Keratinocyte (primary cell): ENCODE data around the gene RPRML.

Experiments
- CTCF ChIP-seq, 3 experiments: IDR thresholded peaks in 1 of 3; conservative IDR thresholded peaks in 1 of 3; optimal IDR thresholded peaks in 1 of 3; 2 replicates in 2 of 3; 3 replicates in 1 of 3; pipeline versions ENCODE3 to v1.5.1; 2011; ENCODE audit warnings: low read length in 3 of 3, mild to moderate bottlenecking in 3 of 3, moderate library complexity in 2 of 3, control low read depth in 1 of 3, inconsistent platforms in 1 of 3; ENCODE audit not compliant: insufficient read depth in 2 of 3; ENCODE audit errors: extremely low read depth in 1 of 3
- EZH2 ChIP-seq: IDR thresholded peaks from one replicate; pipeline ENCODE4 v1.6.1; 2012; ENCODE audit warnings: inconsistent platforms, mild to moderate bottlenecking, low read length, moderate library complexity

GRCh38 chr17:46984341-46984740 is 5.3 kb upstream of the RPRML start:
- TF ChIP-seq CTCF (optimal IDR thresholded peaks at IDR 0.05 in 1 of 3, IDR thresholded peaks at IDR 0.05 in 1 of 3, conservative IDR thresholded peaks at IDR 0.05 in 1 of 3; ENCODE audit: extremely low read depth in 1 of 3, insufficient read depth in 2 of 3, low read length in 3 of 3) (no peak), EZH2 (no peak)
